Smooth muscle cell (in vitro differentiated cells): Measurements from ENCODE around the gene NEUROD2. TPM values are rescaled to one million over a fixed set of nuclear protein-coding genes. Genes with fewer than 3 reads are reported as not detected.

Source experiments
- DNase-seq: peaks from one replicate; lab custom pipeline; 2025; ENCODE audit not compliant: unreplicated experiment; lab: John Stamatoyannopoulos, UW
- H2AFZ ChIP-seq: fragments of 200-600 bp; sonication (generic); 2 replicates; pipeline ENCODE4 v1.6.0; 2016; ENCODE audit warnings: antibody characterized with exemption, low read depth, mild to moderate bottlenecking
- H3F3A ChIP-seq: fragments of 200-600 bp; sonication (generic); 2 replicates; pipeline ENCODE4 v1.6.0; 2017; ENCODE audit warnings: antibody characterized with exemption, low read depth
- H3K27ac ChIP-seq: fragments of 200-600 bp; sonication (generic); 2 replicates; pipeline ENCODE4 v1.5.1; 2016; ENCODE audit warnings: low read depth, mild to moderate bottlenecking
- H3K27me3 ChIP-seq: fragments of 200-600 bp; sonication (generic); 2 replicates; pipeline ENCODE4 v1.6.1; 2016; ENCODE audit warnings: low read depth, mild to moderate bottlenecking
- H3K36me3 ChIP-seq: fragments of 200-600 bp; sonication (generic); 2 replicates; pipeline ENCODE4 v1.5.1; 2016; ENCODE audit warnings: low read depth
- H3K4me1 ChIP-seq: fragments of 200-600 bp; sonication (generic); 2 replicates; pipeline ENCODE4 v1.5.1; 2016; ENCODE audit warnings: low read depth
- H3K4me2 ChIP-seq: fragments of 200-600 bp; sonication (generic); 2 replicates; pipeline ENCODE4 v1.6.0; 2016; ENCODE audit warnings: mild to moderate bottlenecking
- H3K4me3 ChIP-seq: fragments of 200-600 bp; sonication (generic); 2 replicates; pipeline ENCODE4 v1.5.1; 2016; ENCODE audit warnings: mild to moderate bottlenecking
- H3K79me2 ChIP-seq: fragments of 200-600 bp; sonication (generic); 2 replicates; pipeline ENCODE4 v1.6.0; 2016; ENCODE audit warnings: low read depth, mild to moderate bottlenecking
- H3K9ac ChIP-seq: fragments of 200-600 bp; sonication (generic); 2 replicates; pipeline ENCODE4 v1.6.0; 2016; ENCODE audit warnings: low read depth
- H3K9me3 ChIP-seq: fragments of 200-600 bp; sonication (generic); replicated peaks from 2 replicates; pipeline ENCODE4 v1.5.1; 2016; ENCODE audit warnings: low read depth
- H4K20me1 ChIP-seq: fragments of 200-600 bp; sonication (generic); 2 replicates; pipeline ENCODE4 v1.6.0; 2016; ENCODE audit warnings: low read depth
- CTCF ChIP-seq: fragments of 200-600 bp; sonication (generic); IDR thresholded peaks from 2 replicates; pipeline ENCODE4 v1.5.1; 2017; ENCODE audit warnings: borderline replicate concordance, mild to moderate bottlenecking, antibody characterized with exemption; ENCODE audit not compliant: insufficient read depth, poor library complexity, severe bottlenecking
- WGBS: methylation state at CpG from one replicate; pipeline ENCODE4 v1.1.7; 2016; ENCODE audit warnings: low lambda C conversion rate; 5-methylcytosine and 5-hydroxymethylcytosine counted together
- polyA plus RNA-seq: library from polyadenylated mRNA; unstranded; fragments of >200 nt; fragmentation: Nextera tagmentation; extraction: Ambion mirVana; gene quantifications from 2 replicates; pipeline ENCODE4 v1.2.1, GENCODE V29; 2016
- total RNA-seq: library from RNA; depleted of rRNA; stranded (reverse); fragments of >200 nt; gene quantifications from 2 replicates; pipeline ENCODE4 v1.2.3, GENCODE V29; 2014

NEUROD2 gene
- total and polyA plus RNA-seq, 2 experiments from 2014 or later: 0.19 TPM; not detected in 1

GRCh38 chr17:39634384-39634871, 26.7 kb upstream of the NEUROD2 start:
- no peaks in the 10 kb centered on the region for H3K36me3 ChIP-seq
- TF ChIP-seq CTCF: peak; percentile 70
- 41% methylated on average over 2 of the region's 2 CpGs for WGBS
- H3F3A ChIP-seq: no peaks in the 10 kb centered on the region
- peaks cover 28% of the 10 kb centered on the region for H3K27me3 ChIP-seq
- H3K4me1 ChIP-seq: peaks cover 13% of the 10 kb centered on the region
- H3K79me2 ChIP-seq: peaks cover 22% of the 10 kb centered on the region
- no peak overlapping the region for H3K4me3 ChIP-seq
- no peak overlapping the region for H3K4me2 ChIP-seq
- H3K27ac ChIP-seq: no peak overlapping the region
- H3K9me3 ChIP-seq: no peaks in the 10 kb centered on the region
- H2AFZ ChIP-seq: no peak overlapping the region
- H3K9ac ChIP-seq: no peak overlapping the region
- H4K20me1 ChIP-seq: peaks cover 10% of the 10 kb centered on the region
- DNase-seq: no peak

GRCh38 chr17:39633570-39634183, 26.0 kb upstream of the NEUROD2 start:
- H3K9ac ChIP-seq: no peak overlapping the region
- H3K79me2 ChIP-seq: peaks cover 14% of the 10 kb centered on the region
- peaks cover 36% of the 10 kb centered on the region for H3K27me3 ChIP-seq
- H2AFZ ChIP-seq: no peak overlapping the region
- no peaks in the 10 kb centered on the region for H3K36me3 ChIP-seq
- no peak for DNase-seq
- H3K4me3 ChIP-seq: no peak overlapping the region
- peaks cover 5% of the 10 kb centered on the region for H4K20me1 ChIP-seq
- no peak overlapping the region for H3K4me2 ChIP-seq
- peaks cover 15% of the 10 kb centered on the region for H3K4me1 ChIP-seq
- no peaks in the 10 kb centered on the region for H3K9me3 ChIP-seq
- no peak overlapping the region for H3K27ac ChIP-seq
- no peak for TF ChIP-seq CTCF
- 86% methylated on average over 8 of the region's 8 CpGs for WGBS
- H3F3A ChIP-seq: no peaks in the 10 kb centered on the region

- H3K4me1 ChIP-seq: peaks cover 16% of the 10 kb centered on the region
- no peak overlapping the region for H3K4me2 ChIP-seq
- 58% methylated on average over 9 of the region's 13 CpGs for WGBS
- H3K27me3 ChIP-seq: peaks cover 49% of the 10 kb centered on the region
- no peak for DNase-seq
- H3K79me2 ChIP-seq: peaks cover 2% of the 10 kb centered on the region
- no peaks in the 10 kb centered on the region for H3K9me3 ChIP-seq
- no peak overlapping the region for H3K27ac ChIP-seq
- H3K9ac ChIP-seq: no peak overlapping the region
- no peaks in the 10 kb centered on the region for H3F3A ChIP-seq
- H3K36me3 ChIP-seq: no peaks in the 10 kb centered on the region
- H3K4me3 ChIP-seq: no peak overlapping the region
- TF ChIP-seq CTCF: no peak
- no peak overlapping the region for H2AFZ ChIP-seq
- H4K20me1 ChIP-seq: no peaks in the 10 kb centered on the region
Measured at GRCh38 chr17:39632153-39632941, 24.6 kb upstream of the NEUROD2 start.
